Measurements from ENCODE around the gene QSOX2.
A peak's percentile ranks its signal among the peaks of the same experiment; 100 is the strongest.

The QSOX2 gene

DNA sequence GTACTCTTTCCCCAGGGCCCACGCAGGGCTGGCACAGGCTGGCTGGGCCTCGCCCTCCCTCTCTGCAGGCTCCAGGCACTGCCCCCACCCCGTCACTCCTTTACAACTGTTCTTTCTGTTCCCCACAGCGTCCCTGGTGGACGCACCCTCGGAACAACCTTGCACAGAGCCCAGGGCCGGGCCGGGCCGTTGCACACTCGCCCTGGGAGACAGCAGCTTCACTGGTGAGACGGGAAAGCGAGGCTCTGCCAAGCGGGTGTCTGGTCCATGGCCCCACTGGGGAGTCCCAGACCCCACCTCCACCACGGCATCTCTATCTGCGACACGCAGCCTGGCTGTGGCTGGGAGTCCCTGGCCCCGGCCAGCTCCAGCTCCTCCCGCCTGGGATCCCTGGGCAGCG, 18.4 kb upstream of the QSOX2 start:
- DNase-seq, result no peak

DNA sequence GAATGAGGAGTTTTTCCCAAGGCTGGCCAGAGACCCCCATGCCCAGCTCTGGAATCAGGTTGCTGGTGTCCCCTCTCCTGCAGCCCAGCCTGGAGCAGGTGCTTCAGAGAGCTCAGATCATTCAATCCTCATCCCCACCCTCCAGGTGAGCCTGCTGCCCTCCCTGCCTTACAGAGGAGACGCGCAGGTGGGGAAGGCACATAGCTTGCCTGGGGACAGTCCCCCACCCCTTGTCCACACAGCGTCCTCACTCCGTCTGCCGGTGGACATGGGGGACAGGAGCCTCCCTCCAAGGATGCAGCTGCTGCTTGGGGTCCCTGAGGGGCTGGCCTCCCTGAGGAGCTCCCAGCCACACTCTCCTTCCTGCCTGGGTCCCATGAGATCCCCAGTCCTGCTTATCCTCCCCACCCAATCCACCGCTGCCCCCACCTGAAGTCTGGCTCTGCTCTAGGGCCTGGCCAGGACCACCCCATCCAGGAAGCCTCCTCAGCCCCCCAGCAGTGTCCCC, 17.1 kb upstream of the QSOX2 start:
- DNase-seq, result no peak

DNA sequence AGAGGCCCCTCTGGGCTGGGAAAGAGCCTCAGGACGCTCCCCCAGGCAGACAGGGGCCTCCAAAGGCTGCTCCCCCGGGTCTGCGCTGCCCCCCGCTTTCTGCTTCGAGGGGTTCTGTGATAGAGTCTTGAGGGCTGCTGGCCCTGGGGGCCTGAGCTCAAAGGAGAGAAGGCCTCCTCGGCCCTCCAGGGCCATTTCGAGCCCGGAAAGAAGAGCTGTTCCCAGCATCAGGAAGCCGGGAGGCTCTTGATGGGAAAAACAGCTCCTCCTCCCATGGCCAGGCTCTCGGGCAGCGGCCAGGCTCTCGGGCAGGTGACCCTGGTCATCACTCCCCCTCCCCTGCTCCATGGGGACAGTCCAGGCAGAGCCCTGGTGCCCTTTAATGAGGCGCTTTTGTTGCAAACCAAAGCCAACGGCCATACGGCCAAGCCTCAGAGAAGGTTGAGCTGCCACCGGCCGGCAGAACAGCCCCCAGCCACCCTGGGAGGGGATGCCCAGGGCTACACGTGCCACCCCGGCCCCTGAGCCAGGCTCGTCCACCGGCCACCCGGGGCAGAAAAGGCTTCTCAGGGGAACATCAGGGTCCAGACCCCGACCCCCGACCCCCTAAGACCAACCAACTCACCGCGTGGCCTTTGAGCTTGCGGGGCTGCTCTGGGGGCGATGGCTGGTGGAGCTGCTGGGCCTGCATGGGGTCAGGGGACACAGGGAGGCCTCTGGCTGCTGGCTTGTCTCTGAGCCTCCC, 16.2 kb upstream of the QSOX2 start:
- no peak for DNase-seq

DNA sequence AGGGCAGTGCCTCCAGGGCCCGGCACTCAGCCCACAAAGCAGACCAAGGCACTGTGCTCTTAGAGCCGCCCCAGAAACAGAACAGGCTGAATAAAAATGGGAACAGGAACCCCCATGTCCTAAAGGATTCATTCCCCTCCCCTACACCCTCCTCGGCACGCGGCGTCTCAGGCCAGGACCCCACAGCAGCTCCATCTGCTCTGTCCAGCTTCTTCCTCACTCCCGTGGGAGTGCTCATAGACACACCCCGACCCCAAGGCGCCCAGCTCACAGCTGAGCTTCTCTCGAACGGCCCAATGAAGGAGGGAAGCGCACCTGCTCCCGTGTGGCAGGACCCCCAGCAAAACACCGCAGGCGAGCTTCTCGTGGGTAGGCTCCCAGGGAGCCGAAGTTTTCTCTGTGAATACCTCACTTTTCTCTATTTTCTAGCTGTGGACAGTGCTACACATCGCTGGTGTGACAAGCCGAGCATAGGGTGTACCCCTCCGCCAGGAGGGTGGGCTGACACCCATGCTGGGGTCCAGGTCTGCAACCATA, 15.4 kb upstream of the QSOX2 start:
- DNase-seq, result no peak

DNA sequence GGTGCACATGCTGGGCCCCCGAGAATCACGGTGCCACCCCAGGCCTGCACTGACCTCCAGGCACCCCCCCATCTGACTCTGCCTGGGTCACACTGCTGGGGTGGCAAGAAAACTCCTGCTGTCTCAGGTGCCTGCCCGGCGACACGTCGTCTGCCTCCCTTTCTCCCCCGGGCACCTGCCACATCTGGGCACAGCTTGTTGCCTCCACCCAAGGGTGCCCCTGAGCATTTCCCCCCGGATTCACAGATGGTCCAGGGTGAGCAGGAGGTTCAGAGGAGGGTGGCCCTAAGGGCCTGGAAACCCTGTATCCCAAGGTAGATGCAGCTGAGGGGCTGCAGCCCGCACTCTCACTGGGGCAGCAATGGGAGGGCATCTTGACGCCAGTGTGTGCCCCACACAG, 14.9 kb upstream of the QSOX2 start:
- no peak for DNase-seq

DNA sequence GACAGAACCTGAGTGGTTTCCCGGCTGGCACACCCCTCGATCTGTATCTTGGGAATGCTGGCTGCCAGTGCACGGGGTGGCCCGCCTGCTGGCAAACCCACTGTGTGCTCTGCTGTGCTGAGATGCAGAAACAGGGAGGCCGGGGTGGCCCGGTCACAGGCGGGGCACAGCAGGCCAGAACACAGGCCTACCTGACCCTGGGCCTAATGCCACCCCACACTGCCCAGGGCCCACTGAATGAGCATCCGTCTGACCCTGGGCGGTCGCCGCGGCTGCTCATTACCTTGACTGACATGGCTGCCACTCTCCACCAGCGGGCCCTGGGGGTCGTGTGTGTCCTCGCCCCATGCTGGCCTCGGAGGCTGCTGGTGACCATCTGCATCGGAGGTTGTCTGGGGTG, 14.2 kb upstream of the QSOX2 start:
- DNase-seq, result no peak

DNA sequence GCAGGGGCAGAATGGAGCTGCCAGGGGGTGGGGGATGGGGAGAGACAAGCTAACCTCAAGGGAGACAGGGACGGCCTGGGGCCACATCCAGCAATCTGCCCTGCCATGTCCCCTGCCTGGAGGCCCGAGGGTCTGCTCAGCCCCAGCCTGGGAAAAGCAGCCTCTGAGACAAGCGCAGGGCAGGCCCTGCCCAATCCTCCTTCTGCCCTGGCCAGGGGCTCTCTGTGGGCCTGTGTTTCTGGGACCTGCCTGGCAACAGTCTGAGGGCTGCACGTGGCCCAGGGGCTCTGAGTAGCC, 13.9 kb upstream of the QSOX2 start:
- no peak for DNase-seq

DNA sequence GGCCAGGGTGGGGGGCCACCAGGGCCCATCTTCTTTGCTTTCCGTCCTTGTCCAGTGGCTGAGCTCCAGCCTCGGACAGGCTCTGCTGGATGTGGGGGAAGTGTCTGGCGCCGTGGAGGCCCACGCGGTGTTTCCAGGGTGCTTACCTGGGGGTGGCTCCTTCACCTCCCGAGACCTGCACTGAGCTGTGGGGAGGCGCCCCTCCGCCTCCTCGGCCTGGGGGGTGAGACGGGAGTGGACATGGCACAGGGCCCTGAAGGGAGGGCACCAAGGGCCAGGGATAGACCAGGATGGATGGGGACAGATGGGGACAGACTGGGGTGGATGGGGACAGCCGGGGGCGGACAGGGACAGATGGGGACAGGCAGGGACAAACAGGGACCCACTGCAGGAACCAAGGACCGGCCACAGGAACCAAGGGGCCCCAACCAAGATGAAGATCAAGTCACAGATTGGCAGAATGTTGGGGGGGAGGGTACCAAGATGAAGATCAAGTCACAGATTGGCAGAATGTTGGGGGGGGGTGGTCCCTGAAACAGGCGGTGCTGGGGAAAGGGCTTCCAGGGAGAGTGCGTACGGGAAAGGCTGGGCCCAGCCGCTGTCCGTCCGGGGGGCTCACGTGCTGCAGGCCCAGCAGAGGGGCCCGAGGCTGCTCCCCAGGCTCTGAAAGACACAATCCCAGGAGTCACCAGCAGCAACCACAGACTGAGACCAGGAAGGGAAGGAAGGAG, 13.3 kb upstream of the QSOX2 start:
- DNase-seq, result no peak

DNA sequence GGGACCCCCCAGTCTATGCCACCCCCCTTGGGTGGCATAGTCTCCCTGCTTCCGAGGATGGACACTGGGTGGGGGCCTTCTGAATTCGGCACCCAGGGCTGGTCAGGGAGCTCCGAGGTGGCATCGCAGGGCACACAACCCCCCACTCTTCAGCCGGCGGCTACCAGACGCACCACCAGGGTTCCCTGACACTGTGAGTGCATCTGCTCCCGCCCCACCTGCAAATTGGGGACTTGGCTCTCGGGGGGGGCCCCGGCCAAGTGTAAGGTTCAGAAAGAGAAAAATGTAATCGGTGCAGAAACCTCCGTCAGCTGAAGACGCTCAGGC, 12.7 kb upstream of the QSOX2 start:
- DNase-seq, result no peak

DNA sequence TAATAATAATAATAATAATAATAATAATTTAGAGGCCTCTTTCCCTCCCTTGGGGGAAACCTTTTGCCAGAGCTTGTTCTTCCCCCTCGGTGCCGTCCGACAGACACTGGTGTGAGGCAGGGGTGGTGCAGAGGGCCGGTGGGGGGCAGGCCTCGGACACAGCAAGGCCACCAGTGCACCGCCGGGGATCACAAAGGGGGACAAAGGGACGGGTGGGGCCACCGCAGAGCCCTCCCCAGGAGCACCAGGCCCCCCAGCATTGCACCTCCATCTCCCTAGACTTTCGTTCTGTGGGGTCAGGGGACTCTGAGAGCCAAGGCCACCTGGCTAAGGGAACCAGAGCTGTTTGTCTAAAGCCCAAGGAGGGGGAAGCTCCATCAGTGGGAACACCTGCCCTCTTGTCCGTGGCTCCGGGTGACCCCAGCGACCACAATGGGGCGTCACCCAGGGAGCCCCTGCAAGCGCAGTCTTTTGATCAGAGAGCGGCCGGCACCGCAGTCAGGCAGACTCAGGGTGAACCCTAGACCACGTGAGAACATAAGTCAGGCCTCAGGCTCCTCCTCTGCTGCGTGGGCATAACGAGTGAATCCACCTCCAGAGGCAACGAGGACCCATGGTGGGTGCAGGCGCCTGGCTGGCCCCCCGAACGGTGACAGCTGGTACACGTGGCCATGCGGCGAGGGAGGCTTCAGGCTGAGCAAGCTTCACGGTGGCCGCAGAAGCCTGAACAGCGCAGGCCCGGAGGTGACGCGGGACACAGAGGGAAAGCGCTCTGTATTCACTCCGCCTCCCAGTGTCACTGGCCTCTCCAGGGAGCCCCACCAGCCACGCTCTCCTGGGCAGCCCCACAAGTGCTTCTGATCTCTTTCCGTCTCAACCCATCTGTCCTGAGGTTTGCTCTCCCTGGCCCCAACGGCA, 12.0 kb upstream of the QSOX2 start:
- DNase-seq, result no peak

DNA sequence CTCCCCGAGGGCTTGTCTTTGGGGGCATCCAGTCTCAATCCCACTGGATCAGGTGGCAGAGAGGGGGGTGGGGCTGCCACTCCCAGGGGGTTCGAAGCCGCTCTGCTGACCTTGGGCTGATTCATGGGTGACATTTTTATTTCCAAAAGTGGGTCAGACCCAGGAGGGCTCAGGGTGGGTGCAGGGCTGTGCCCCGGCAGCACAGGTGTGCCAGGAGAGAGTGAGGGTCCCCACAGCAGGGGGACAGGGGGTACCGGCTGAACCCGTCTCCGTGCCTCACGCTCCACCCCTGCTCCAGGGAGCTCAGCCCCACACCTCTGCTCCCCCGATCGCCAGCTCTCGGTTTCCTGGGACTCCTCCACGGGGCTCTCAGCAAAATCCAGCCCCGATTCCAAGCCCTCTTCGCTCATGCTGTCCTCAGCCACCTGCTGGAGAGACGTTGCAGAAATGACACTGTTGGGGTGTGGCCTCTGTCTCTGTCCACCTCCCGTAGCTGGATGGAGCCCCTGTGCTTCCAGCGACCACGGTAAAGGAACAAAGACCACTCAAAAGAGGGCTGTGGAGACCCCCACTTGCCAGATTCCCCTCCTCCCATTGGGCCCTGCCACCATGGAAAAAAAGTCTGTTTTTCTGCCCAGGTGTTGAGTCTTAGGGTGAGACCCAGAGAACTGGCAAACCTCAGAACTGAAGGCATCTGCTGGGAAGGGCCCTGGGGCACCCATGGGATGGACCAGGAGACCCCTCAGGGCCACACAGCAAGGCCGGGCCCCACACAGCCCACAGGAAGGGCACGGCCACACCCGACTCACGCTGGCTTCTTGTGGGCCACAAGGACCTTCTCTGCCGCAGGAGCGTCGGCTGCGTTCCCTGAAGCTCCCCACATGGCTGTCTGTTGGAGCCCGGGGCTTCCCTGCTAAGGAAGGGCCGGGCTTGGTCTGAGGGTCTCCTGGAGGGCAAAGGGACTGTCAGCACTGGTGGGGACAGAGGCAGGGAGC, 10.6 kb upstream of the QSOX2 start:
- DNase-seq, result no peak

DNA sequence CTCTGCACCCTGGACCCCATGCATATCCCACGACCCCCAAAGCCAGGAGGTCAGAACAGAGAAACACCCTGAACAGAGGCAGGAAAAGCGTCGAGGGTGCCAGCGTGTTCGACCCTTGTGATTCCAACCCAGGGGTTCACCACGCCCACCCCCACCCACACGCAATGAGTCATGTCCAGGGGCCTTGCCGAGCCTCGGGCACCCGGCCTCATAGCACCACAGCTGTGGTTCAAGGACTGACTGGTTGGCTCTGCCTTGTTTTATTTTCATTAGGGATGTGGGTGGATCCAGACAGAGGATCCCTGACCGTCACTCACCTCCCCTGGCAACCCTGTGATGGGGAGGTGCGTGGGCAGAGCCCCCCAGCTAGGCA, 9.5 kb upstream of the QSOX2 start:
- peak; percentile 45 for DNase-seq

DNA sequence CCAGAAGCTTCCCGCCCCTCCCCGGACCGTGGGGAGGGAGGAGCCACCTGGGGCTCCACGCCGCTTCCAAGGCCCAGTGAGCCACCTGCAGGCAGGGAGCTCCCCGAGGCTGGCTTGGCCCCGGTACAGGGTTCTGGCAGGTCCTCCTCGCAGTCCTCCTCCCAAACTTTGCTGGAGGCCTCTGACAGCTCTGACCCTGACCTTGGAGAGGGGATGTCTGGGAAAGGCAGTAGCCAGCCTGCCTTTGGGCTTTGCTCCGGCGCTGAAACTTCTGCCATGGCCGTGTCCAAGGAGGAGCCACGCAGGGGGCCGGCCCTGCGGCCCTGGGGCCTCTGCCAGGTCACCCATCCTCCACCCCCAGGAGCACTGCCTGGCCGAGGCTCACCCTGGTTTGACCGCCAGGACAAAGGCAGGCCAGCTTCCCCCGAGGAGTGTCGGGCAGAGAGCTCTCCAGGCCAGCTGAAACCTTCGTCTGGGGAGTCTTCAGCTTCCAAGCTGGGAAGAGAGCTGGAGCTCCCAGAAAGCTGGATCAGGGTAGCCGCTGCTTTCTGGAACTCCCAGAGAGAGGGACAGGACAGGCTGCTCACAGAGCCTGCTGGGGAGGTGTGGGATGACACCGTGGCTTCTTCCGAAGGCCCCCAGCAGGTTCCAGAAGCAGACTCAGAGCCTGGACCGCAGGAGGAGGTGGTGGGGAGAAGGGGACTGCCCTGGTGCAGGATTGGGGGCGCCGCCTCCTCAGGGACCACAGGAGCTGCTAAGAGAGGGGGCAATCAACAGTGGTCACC, 9.0 kb upstream of the QSOX2 start:
- DNase-seq, result no peak

DNA sequence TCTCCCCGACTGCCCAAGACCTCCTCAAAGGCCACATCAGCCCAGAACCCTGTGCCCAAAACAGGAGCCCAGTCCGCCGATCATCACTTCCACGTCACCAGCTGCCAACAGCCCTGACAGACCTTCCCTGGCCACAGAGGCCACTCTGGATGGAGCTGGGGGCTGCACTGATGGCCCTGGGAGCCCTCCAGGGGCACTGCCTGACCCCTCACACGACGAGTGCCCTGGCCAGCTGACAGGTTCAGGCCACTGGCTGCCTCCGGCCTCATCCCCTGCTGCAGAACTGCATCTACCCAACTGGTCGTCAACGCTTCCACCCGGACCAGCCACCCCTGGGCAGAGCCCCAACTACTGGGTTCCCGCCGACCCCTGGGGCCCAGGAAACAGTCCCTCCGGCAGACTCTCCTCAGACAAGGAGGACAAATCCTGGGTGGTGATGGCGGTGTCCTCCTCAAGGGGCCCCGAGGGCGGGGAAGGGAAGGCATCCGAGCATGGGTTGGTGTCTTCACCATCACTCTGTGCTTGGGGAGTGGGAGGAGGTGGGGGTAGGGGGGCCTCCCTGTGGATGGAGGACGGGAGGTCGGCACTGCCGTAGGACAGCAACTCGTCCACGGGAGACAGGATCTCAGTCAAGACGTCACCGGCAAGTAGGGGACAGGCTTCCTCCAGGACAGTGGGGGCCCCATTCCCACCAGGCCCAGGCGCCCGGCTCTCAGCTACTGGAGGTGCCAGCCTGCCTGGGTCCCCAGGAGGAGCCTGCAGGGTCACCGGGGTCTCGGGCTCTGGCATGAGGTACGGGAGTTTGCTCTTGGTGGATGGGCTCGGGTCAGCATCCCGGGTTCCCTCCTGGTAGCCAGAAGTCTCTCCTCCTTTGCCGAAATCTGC, 7.9 kb upstream of the QSOX2 start:
- no peak for DNase-seq

DNA sequence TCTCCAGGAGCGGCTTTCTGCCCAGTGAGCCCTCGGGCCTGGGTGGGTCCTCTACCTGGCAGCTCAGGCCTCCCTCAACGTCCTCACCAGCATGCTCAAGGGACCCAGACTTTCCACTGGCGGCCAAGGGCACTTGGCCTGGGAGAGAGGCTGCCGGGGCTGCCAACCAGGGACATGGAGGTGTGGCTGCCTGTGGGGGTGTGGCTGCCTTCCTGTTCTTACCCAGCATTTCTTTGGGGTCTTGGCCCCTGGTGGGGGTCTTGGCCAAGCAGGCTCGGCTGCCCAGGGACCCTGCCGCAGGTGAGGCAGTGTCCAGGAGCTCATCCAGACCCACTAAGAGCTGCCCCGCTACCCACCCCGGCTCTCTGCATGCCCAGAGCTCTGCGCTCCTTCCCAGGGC, 7.2 kb upstream of the QSOX2 start:
- no peak for DNase-seq

DNA sequence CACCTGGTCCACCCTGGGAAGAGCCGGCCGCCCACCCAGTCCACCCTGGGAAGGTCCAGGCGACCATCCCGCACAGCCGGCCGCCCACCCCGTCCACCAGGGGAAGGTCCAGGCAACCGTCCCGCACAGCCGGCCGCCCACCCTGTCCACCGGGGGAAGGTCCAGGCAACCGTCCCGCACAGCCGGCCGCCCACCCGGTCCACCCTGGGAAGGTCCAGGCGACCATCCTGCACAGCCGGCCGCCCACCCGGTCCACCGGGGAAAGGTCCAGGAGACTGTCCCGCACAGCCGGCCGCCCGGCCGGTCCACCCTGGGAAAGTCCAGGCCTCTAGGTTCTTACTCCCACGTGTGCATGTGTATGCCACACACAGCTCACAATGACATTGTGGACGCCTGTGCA, 6.7 kb upstream of the QSOX2 start:
- no peak for DNase-seq

DNA sequence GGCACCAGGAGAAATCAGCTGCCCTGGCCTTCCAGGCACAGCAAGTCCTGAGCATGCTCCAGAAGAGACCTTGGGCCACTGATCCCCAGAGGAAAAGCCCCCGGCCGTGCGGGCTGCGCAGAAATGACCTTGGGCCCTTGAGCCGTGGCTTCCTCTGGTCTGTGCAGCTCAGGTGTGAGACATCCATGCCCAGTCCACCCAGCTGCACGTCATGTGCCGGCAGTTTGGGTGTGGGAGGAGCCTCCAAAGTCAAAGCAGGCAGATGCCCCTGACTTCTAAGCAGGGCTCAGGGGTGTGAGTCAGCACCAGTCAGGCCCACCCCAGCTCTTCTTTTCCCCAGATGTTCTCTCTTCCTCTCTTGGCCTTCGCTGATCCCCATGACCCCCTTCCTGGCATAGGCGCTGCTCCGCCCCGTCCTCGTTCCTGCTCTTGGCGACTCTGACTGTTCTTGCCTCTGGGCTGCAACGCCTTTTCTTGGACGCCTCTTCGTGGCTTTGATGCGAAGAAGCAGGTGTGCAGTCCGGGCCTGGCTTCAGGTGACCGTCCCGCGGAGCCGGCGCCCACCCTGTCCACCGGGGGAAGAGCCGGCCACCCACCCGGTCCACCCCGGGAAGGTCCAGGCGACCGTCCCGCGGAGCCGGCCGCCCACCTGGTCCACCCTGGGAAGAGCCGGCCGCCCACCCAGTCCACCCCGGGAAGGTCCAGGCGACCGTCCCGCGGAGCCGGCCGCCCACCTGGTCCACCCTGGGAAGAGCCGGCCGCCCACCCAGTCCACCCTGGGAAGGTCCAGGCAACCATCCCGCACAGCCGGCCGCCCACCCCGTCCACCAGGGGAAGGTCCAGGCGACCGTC, 5.9 kb upstream of the QSOX2 start:
- no peak for DNase-seq

DNA sequence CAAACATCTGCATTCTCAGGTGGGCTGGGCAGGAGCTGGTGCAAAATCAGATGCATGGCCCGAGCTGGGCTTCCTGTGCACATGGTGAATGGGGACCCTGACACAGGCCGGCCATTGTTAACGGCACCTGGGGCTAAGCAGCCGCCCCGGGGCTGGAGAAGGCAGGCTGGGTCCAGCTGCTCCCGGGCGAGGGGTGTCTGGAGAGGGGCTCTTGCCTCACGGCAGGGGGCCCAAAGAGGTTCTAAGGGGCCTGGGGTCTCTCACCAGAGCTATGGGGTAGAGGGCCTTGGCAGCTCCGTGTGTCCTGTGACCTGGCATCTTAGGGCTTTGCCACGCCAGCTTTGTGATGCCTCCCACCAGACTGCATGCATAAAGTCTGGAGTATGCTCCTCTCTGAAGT, 5.1 kb upstream of the QSOX2 start:
- no peak for DNase-seq

DNA sequence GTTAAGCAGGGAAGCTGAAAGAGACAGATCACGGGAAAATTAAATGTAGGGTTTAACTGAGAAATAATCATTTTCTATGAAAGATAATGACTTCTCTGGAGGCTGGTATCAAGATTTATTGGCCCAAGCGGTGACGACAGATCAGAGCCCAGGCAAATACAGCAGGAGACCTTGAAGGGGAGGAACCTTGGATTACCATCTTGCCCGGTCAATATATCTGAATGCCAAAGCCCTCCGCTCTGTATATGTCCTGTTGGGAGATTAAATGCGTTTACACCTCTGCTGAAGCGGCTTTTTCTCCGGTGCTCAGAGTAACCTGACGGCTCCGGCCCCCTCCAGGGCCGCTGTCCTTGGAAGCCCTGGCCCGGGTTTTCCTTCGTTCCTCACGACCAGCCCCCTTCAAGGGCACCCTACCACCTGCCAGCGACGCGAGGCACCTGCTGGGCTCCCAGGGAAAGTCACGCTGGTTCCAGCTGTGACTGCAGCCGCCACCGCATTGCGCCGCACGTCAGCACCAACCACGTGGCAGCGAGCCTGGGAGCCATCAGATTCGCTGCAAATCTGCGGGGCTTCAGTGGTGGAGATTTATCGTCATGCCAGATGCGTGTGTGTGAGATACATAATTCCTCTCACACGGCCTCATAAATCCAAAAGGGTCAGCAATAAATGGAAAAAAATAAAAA, 4.4 kb upstream of the QSOX2 start:
- no peak for DNase-seq

Data from HCEC 1CT (cell line).